GM19438 (cell line): ENCODE measurements around the gene HADH.
A peak's percentile ranks its signal among the peaks of the same experiment; 100 is the strongest.
"Not testable (repeated sequence)": the region's sequence is repeated elsewhere in the genome, so short reads cannot be mapped to it uniquely, and the experiment has no call there.

Experiments used
- ATAC-seq: cut with Tn5 transposase; IDR thresholded peaks from one replicate; pipeline ENCODE4 v1.9.1; 2021; ENCODE audit warnings: low read depth; ENCODE audit not compliant: unreplicated experiment

Gene HADH

GRCh38 chr4:107989537-107990386 is at the start of gene HADH:
Gene HADH, plus strand, starts transcription at chr4:107989889. Its CDS starts 44 bp downstream, at chr4:107989933.
- ATAC-seq, result peak; percentile 87

GRCh38 chr4:107945809-107946208 is 43.9 kb upstream of the HADH start:
- ATAC-seq, result no peak

- ATAC-seq, result no peak
Observed at GRCh38 chr4:107950746-107951540, 38.7 kb upstream of the HADH start.

- no peak for ATAC-seq
Observed at GRCh38 chr4:107951551-107951950, 38.1 kb upstream of the HADH start.

GRCh38 chr4:107956011-107956410 is 33.7 kb upstream of the HADH start:
- no peak for ATAC-seq

GRCh38 chr4:107966903-107967302 is 22.8 kb upstream of the HADH start:
- no peak for ATAC-seq

GRCh38 chr4:107967519-107967918 is 22.2 kb upstream of the HADH start:
- not testable (repeated sequence) for ATAC-seq

- ATAC-seq, result not testable (repeated sequence)
Observed at GRCh38 chr4:107967921-107968320, 21.8 kb upstream of the HADH start.

- no peak for ATAC-seq
Observed at GRCh38 chr4:107970063-107970798, 19.5 kb upstream of the HADH start.

GRCh38 chr4:107972605-107973004 is 17.1 kb upstream of the HADH start:
- ATAC-seq, result no peak

GRCh38 chr4:107974523-107974922 is 15.2 kb upstream of the HADH start:
- no peak for ATAC-seq

GRCh38 chr4:107977482-107977881 is 12.2 kb upstream of the HADH start:
- no peak for ATAC-seq

- ATAC-seq, result no peak
Observed at GRCh38 chr4:107977966-107978705, 11.6 kb upstream of the HADH start.

- no peak for ATAC-seq
Observed at GRCh38 chr4:107978716-107979451, 10.8 kb upstream of the HADH start.

- no peak for ATAC-seq
Observed at GRCh38 chr4:107987916-107988762, 1.6 kb upstream of the HADH start.

GRCh38 chr4:107988763-107989035 is 990 bp upstream of the HADH start:
- ATAC-seq, result no peak

- no peak for ATAC-seq
Observed at GRCh38 chr4:107989162-107989536, 540 bp upstream of the HADH start.

- no peak for ATAC-seq
Observed at GRCh38 chr4:107991945-107992630, 2.4 kb downstream of the HADH start.
